CD4-positive, alpha-beta T cell (primary cell): ENCODE measurements around the gene SPATS2L. TPM values are rescaled to one million over a fixed set of nuclear protein-coding genes. Genes with fewer than 3 reads are reported as not detected.

ENCODE experiments used
- ATAC-seq: fragments of 200-7000 bp; cut with Tn5 transposase; one replicate; pipeline ENCODE4 v1.10.0; 2022; ENCODE audit warnings: mild to moderate bottlenecking; ENCODE audit not compliant: poor library complexity
- CTCF ChIA-PET: fragments of 350-600 bp; sonication (Branson Sonifier 250); formaldehyde crosslinking; loops from one replicate; lab custom pipeline; 2021; ENCODE audit warnings: antibody characterized with exemption, inconsistent platforms; lab: Charles Lee
- POLR2A ChIA-PET: fragments of 350-600 bp; sonication (Branson Sonifier 250); formaldehyde crosslinking; loops from one replicate; lab custom pipeline; 2021; ENCODE audit warnings: antibody characterized with exemption, inconsistent platforms; lab: Charles Lee
- DNase-seq, 14 experiments: peaks; one replicate each; pipeline ENCODE4 v3.0.0-alpha.2; 2013 to 2020; ENCODE audit warnings: mixed read lengths in 2 of 14
- H3K27ac ChIP-seq, 2 donors: one replicate each; pipeline versions ENCODE4 v1.5.1 to v1.7.0; 2013; ENCODE audit warnings: low read length in 2 of 2, low read depth in 1 of 2, mild to moderate bottlenecking in 1 of 2
- H3K27me3 ChIP-seq, 2 experiments: 1 replicate in 1 of 2; 2 replicates in 1 of 2; pipeline versions ENCODE4 v1.6.1 to v1.7.0; 2013; ENCODE audit warnings: low read length in 2 of 2, control low read depth in 1 of 2, mild to moderate bottlenecking in 1 of 2, moderate library complexity in 1 of 2; ENCODE audit not compliant: insufficient read depth in 2 of 2, control insufficient read depth in 1 of 2
- H3K36me3 ChIP-seq: one replicate; pipeline ENCODE4 v1.6.1; 2013; ENCODE audit warnings: low read length, control low read depth; ENCODE audit not compliant: insufficient read depth
- H3K4me1 ChIP-seq: one replicate; pipeline ENCODE4 v1.6.1; 2013; ENCODE audit warnings: low read length, control low read depth; ENCODE audit not compliant: insufficient read depth
- H3K4me3 ChIP-seq: one replicate; pipeline ENCODE4 v1.5.1; 2013; ENCODE audit warnings: mild to moderate bottlenecking, low read length, moderate library complexity
- H3K9me3 ChIP-seq, 2 experiments: 1 replicate in 1 of 2; 2 replicates in 1 of 2; pipeline versions ENCODE4 v1.6.1 to v1.7.0; 2013; ENCODE audit warnings: low read length in 2 of 2, mild to moderate bottlenecking in 2 of 2, control low read depth in 1 of 2, moderate library complexity in 1 of 2; ENCODE audit not compliant: control insufficient read depth in 1 of 2, insufficient read depth in 1 of 2
- H3K27ac Mint-ChIP-seq: one replicate; pipeline ENCODE4 v1.8.0; 2020; ENCODE audit warnings: mixed read lengths
- H3K27me3 Mint-ChIP-seq: one replicate; pipeline ENCODE4 v1.8.0; 2021; ENCODE audit warnings: mixed read lengths
- H3K36me3 Mint-ChIP-seq: one replicate; pipeline ENCODE4 v1.8.0; 2021; ENCODE audit warnings: low read depth, mixed read lengths
- H3K4me1 Mint-ChIP-seq: one replicate; pipeline ENCODE4 v1.8.0; 2021; ENCODE audit warnings: low read depth, mixed read lengths
- H3K4me3 Mint-ChIP-seq: one replicate; pipeline ENCODE4 v1.8.0; 2020; ENCODE audit warnings: mild to moderate bottlenecking, mixed read lengths
- H3K9me3 Mint-ChIP-seq: one replicate; pipeline ENCODE4 v1.8.0; 2020; ENCODE audit warnings: mixed read lengths
- intact Hi-C, 2 experiments: fragments of 100-400 bp; cut with DNase I in 1 of 2; cut with micrococcal nuclease in 1 of 2; formaldehyde crosslinking; loops; one replicate each; pipeline versions ENCODE4 v1.15.1 to v1.9.0; 2023 to 2025; cut with DNase I, micrococcal nuclease
- total RNA-seq, 174 experiments: library from RNA in 2 of 174; stranded (reverse) in 2 of 174; gene quantifications; one replicate each; pipeline ENCODE4 v1.2.3 and lab custom pipeline; 2021 to 2026
- TF ChIP-seq, protein P1 (sequence below): fragments of 200-600 bp; IDR thresholded peaks from one replicate; pipeline ENCODE4 v1.8.0; 2022; ENCODE audit warnings: antibody characterized with exemption, mild to moderate bottlenecking

The SPATS2L gene
- total RNA-seq, 2 experiments from 2014 or later: 4.0 to 4.4 TPM

DNA sequence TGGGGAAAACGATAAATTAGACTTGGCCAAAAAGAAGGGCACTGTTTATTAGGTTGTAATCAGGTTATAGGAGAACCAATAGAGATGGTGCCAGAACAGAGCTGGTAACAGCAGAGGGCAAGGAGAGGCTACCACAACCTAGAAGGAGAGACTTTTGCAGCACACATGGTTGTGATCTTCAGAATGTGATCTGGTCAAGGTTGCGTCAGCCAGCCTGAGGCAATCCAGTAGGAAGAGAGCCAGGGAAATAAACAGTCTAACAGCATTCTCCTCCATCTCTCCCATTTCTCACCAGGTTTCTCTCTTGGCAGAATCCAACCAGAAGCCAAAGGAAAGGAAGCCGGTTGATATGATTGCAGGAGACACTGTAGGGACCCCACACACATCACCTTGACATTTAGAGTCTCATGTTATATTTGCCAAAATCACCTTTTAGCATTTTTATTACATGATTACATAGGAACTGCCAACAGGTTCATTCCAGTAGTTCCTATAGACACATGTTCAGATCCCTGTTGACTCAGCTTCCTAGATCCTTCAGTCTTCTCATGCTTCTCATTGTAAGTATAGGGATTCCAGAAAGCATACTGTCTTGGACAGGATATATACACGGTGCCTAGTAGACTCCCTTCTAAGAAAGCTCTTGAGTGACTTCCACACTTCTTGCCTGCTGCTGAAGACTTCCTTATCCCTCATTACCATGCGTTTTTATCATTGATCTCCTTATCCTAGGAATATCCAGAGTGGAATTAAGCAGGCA, 17.6 kb upstream of the SPATS2L start:
- ChIA-PET CTCF (no interaction called here), POLR2A (no interaction called here)
- H3K36me3 ChIP-seq: no peaks in the 10 kb centered on the region
- Mint-ChIP-seq H3K36me3 (no peaks in the 10 kb centered on the region), H3K4me3 (no peak overlapping the region), H3K4me1 (no peaks in the 10 kb centered on the region), H3K27me3 (peaks cover 26% of the 10 kb centered on the region), H3K9me3 (no peaks in the 10 kb centered on the region), H3K27ac (no peak overlapping the region)
- H3K27ac ChIP-seq: no peak overlapping the region
- no peak for DNase-seq
- TF ChIP-seq, protein P1, sequence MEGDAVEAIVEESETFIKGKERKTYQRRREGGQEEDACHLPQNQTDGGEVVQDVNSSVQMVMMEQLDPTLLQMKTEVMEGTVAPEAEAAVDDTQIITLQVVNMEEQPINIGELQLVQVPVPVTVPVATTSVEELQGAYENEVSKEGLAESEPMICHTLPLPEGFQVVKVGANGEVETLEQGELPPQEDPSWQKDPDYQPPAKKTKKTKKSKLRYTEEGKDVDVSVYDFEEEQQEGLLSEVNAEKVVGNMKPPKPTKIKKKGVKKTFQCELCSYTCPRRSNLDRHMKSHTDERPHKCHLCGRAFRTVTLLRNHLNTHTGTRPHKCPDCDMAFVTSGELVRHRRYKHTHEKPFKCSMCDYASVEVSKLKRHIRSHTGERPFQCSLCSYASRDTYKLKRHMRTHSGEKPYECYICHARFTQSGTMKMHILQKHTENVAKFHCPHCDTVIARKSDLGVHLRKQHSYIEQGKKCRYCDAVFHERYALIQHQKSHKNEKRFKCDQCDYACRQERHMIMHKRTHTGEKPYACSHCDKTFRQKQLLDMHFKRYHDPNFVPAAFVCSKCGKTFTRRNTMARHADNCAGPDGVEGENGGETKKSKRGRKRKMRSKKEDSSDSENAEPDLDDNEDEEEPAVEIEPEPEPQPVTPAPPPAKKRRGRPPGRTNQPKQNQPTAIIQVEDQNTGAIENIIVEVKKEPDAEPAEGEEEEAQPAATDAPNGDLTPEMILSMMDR: no peak
- no peaks in the 10 kb centered on the region for H3K4me1 ChIP-seq
- H3K4me3 ChIP-seq: no peak overlapping the region
- H3K9me3 ChIP-seq: peaks cover 0 to 4% of the 10 kb centered on the region in 2 experiments
- peaks cover 0 to under 1% of the 10 kb centered on the region in 2 experiments for H3K27me3 ChIP-seq
- intact Hi-C loops: no loop called here
- ATAC-seq: no peak

DNA sequence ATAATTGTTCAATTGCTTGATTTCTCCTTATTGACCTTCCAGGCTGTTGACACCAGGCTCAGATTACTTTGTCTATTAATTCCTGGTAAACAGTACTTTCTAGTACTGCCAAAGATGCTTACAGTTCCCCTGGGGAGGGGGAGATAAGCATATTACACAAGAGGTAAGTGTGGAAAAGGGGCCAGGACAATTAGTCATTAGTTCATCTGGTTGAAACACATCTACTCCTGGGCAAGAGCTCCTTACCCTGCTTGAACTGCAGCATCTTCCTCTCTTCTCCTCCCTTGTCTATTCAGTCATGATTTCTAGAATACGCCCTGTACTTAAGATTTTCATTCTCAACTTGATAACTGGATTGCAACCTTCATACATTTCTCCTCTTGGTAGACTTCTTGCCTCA, 10.4 kb upstream of the SPATS2L start:
- no peaks in the 10 kb centered on the region for H3K4me1 ChIP-seq
- H3K9me3 Mint-ChIP-seq: no peaks in the 10 kb centered on the region
- no peak overlapping the region for H3K4me3 Mint-ChIP-seq
- H3K27me3 ChIP-seq: no peaks in the 10 kb centered on the region
- TF ChIP-seq, protein P1: no peak
- ChIA-PET CTCF (no interaction called here), POLR2A (no interaction called here)
- no peak overlapping the region for H3K27ac Mint-ChIP-seq
- H3K9me3 ChIP-seq: no peaks in the 10 kb centered on the region
- H3K36me3 ChIP-seq: no peaks in the 10 kb centered on the region
- no peaks in the 10 kb centered on the region for H3K27me3 Mint-ChIP-seq
- ATAC-seq: no peak
- no peak overlapping the region for H3K4me3 ChIP-seq
- no peak overlapping the region for H3K27ac ChIP-seq
- no peaks in the 10 kb centered on the region for H3K36me3 Mint-ChIP-seq
- no peaks in the 10 kb centered on the region for H3K4me1 Mint-ChIP-seq
- intact Hi-C loops: no loop called here
- DNase-seq: no peak

DNA sequence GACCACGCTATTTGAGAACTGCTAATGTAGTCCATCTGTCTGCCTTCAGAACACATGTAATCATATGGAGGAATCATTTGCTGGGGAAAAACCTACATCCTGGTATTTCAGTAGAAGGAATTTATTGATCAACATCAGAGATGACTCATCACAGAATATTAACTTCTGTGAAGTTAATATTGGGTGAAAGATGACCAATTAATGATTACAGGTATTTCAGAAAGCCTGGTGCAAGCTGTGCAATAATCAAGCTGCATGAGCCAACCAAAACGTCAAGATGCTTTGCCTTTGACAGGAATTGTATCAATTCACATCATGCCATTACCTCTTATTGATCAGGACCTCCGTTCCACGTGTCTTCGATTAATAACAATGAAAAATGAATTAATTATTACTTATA, 9.4 kb upstream of the SPATS2L start:
- intact Hi-C loops: no loop called here
- Mint-ChIP-seq H3K4me3 (no peak overlapping the region), H3K9me3 (no peaks in the 10 kb centered on the region), H3K4me1 (no peaks in the 10 kb centered on the region), H3K27ac (no peak overlapping the region), H3K36me3 (no peaks in the 10 kb centered on the region), H3K27me3 (no peaks in the 10 kb centered on the region)
- H3K4me3 ChIP-seq: no peak overlapping the region
- H3K27me3 ChIP-seq: no peaks in the 10 kb centered on the region
- ChIA-PET CTCF (no interaction called here), POLR2A (interaction anchor here (0.6 kb wide), 1 partner anchor 178 kb away, joined by 3 read pairs; no protein-coding TSS in a partner anchor)
- H3K27ac ChIP-seq: no peak overlapping the region
- TF ChIP-seq, protein P1: no peak
- no peak for DNase-seq
- H3K36me3 ChIP-seq: no peaks in the 10 kb centered on the region
- no peaks in the 10 kb centered on the region for H3K4me1 ChIP-seq
- ATAC-seq: no peak
- no peaks in the 10 kb centered on the region for H3K9me3 ChIP-seq
